SK-N-SH treated with all-trans-retinoic acid at 6 μM for 48 hours (cell line): Measurements from ENCODE around the gene XPOT.

Experiments used
- ATAC-seq: fragments of 200-7000 bp; cut with Tn5 transposase; 3 replicates; pipeline ENCODE4 v1.9.1; 2020; ENCODE audit warnings: mild to moderate bottlenecking, moderate library complexity
- ARNTL ChIP-seq: fragments of 450-650 bp; formaldehyde crosslinking; IDR thresholded peaks from 2 replicates; pipeline ENCODE4 v1.5.0; 2020; ENCODE audit warnings: low read depth, mild to moderate bottlenecking, moderate library complexity, borderline replicate concordance
- BACH2 ChIP-seq: fragments of 250-450 bp; sonication (Bioruptor Pico); IDR thresholded peaks from 2 replicates; pipeline ENCODE4 v1.9.0; 2021; ENCODE audit warnings: mild to moderate bottlenecking, borderline replicate concordance
- ESRRG ChIP-seq: fragments of 250-450 bp; sonication (Bioruptor Pico); IDR thresholded peaks from 2 replicates; pipeline ENCODE4 v1.6.1; 2021; ENCODE audit warnings: mild to moderate bottlenecking
- GLIS3 ChIP-seq: fragments of 250-450 bp; sonication (Bioruptor Pico); IDR thresholded peaks from 2 replicates; pipeline ENCODE4 v1.5.0; 2020; ENCODE audit warnings: mild to moderate bottlenecking, moderate library complexity
- ISL1 ChIP-seq: fragments of 250-450 bp; sonication (Bioruptor Pico); IDR thresholded peaks from 2 replicates; pipeline ENCODE4 v2.1.2; 2022; ENCODE audit warnings: mild to moderate bottlenecking, moderate library complexity
- OSR1 ChIP-seq: fragments of 250-450 bp; sonication (Bioruptor Pico); IDR thresholded peaks from 2 replicates; pipeline ENCODE4 v1.8.0; 2022; ENCODE audit warnings: moderate library complexity, mild to moderate bottlenecking, inconsistent platforms
- PATZ1 ChIP-seq: fragments of 250-450 bp; sonication (Bioruptor Pico); IDR thresholded peaks from 2 replicates; pipeline ENCODE4 v1.8.0; 2020; ENCODE audit warnings: mild to moderate bottlenecking, moderate library complexity, borderline replicate concordance
- POU6F1 ChIP-seq: fragments of 250-450 bp; sonication (Bioruptor Pico); IDR thresholded peaks from 2 replicates; pipeline ENCODE4 v1.8.0; 2021; ENCODE audit warnings: low read depth, mild to moderate bottlenecking, moderate library complexity, borderline replicate concordance
- PPARA ChIP-seq: fragments of 250-450 bp; sonication (Bioruptor Pico); IDR thresholded peaks from 2 replicates; pipeline ENCODE4 v1.5.0; 2020; ENCODE audit warnings: mild to moderate bottlenecking, borderline replicate concordance
- TCF4 ChIP-seq: fragments of 250-450 bp; sonication (Bioruptor Pico); IDR thresholded peaks from 2 replicates; pipeline ENCODE4 v1.8.0; 2021; ENCODE audit warnings: mild to moderate bottlenecking, moderate library complexity, borderline replicate concordance
- TOX ChIP-seq: fragments of 250-450 bp; sonication (Bioruptor Pico); IDR thresholded peaks from 2 replicates; pipeline ENCODE4 v1.8.0; 2021; ENCODE audit warnings: mild to moderate bottlenecking, moderate library complexity, borderline replicate concordance
- ZC3H10 ChIP-seq: fragments of 250-450 bp; sonication (Bioruptor Pico); IDR thresholded peaks from 2 replicates; pipeline ENCODE4 v1.5.1; 2021; ENCODE audit warnings: mild to moderate bottlenecking, moderate library complexity
- ZFP3 ChIP-seq: fragments of 250-450 bp; sonication (Bioruptor Pico); IDR thresholded peaks from 2 replicates; pipeline ENCODE4 v1.5.0; 2020; ENCODE audit warnings: mild to moderate bottlenecking, moderate library complexity
- ZNF565 ChIP-seq: fragments of 450-650 bp; formaldehyde crosslinking; conservative IDR thresholded peaks from 2 replicates; pipeline ENCODE4 v1.5.0; 2020; ENCODE audit warnings: low read depth, mild to moderate bottlenecking, moderate library complexity
- ZNF70 ChIP-seq: fragments of 450-650 bp; formaldehyde crosslinking; IDR thresholded peaks from 2 replicates; pipeline ENCODE4 v1.5.0; 2020; ENCODE audit warnings: mild to moderate bottlenecking, moderate library complexity
- ZNF8 ChIP-seq: fragments of 450-650 bp; formaldehyde crosslinking; IDR thresholded peaks from 2 replicates; pipeline ENCODE4 v1.5.0; 2020; ENCODE audit warnings: mild to moderate bottlenecking, moderate library complexity
- TF ChIP-seq, protein P1 (sequence below): fragments of 250-450 bp; sonication (Bioruptor Pico); IDR thresholded peaks from 2 replicates; pipeline ENCODE4 v1.5.0; 2020; ENCODE audit warnings: mild to moderate bottlenecking, moderate library complexity
- TF ChIP-seq, protein P2 (sequence below): fragments of 250-450 bp; sonication (Bioruptor Pico); IDR thresholded peaks from 2 replicates; pipeline ENCODE4 v1.5.1; 2020; ENCODE audit warnings: low read depth, mild to moderate bottlenecking, moderate library complexity
- TF ChIP-seq, protein P3 (sequence below): fragments of 250-450 bp; sonication (Bioruptor Pico); IDR thresholded peaks from 2 replicates; pipeline ENCODE4 v1.5.1; 2021; ENCODE audit warnings: mild to moderate bottlenecking, moderate library complexity

Gene XPOT

DNA sequence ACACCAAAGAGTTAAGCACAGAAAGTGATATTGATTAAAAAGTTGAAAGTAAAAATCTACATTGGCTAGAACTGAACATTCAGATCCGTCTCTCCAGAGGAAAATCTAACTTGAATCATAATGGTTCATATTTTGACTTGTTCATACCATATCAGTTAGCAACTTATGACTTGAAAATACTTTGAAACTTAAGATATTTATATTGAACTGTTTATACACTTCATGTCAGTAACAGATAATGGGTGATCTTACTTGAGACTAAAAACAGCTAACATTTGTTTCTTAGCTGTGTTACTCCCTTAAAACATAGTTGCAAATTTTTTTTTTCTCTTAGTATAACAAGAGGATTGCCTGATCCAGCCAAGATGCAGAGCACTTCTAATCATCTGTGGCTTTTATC, 51.3 kb downstream of the XPOT start:
- ATAC-seq = no peak
- no peak for TF ChIP-seq ESRRG (CRISPR knock-in tag)
- no peak for TF ChIP-seq ZNF70 (CRISPR knock-in tag)
- no peak for TF ChIP-seq TCF4 (CRISPR knock-in tag)
- no peak for TF ChIP-seq ZFP3 (CRISPR knock-in tag)
- no peak for TF ChIP-seq POU6F1 (CRISPR knock-in tag)
- no peak for TF ChIP-seq PATZ1 (CRISPR knock-in tag)
- TF ChIP-seq ZNF8 (CRISPR knock-in tag) = no peak
- TF ChIP-seq GLIS3 (CRISPR knock-in tag) = no peak
- no peak for TF ChIP-seq ISL1 (CRISPR knock-in tag)
- TF ChIP-seq, protein P1, sequence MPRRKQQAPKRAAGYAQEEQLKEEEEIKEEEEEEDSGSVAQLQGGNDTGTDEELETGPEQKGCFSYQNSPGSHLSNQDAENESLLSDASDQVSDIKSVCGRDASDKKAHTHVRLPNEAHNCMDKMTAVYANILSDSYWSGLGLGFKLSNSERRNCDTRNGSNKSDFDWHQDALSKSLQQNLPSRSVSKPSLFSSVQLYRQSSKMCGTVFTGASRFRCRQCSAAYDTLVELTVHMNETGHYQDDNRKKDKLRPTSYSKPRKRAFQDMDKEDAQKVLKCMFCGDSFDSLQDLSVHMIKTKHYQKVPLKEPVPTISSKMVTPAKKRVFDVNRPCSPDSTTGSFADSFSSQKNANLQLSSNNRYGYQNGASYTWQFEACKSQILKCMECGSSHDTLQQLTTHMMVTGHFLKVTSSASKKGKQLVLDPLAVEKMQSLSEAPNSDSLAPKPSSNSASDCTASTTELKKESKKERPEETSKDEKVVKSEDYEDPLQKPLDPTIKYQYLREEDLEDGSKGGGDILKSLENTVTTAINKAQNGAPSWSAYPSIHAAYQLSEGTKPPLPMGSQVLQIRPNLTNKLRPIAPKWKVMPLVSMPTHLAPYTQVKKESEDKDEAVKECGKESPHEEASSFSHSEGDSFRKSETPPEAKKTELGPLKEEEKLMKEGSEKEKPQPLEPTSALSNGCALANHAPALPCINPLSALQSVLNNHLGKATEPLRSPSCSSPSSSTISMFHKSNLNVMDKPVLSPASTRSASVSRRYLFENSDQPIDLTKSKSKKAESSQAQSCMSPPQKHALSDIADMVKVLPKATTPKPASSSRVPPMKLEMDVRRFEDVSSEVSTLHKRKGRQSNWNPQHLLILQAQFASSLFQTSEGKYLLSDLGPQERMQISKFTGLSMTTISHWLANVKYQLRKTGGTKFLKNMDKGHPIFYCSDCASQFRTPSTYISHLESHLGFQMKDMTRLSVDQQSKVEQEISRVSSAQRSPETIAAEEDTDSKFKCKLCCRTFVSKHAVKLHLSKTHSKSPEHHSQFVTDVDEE (CRISPR knock-in tag) = no peak
- TF ChIP-seq OSR1 (CRISPR knock-in tag) = no peak
- no peak for TF ChIP-seq ZNF565 (CRISPR knock-in tag)
- TF ChIP-seq TOX (CRISPR knock-in tag) = no peak
- no peak for TF ChIP-seq ZC3H10
- TF ChIP-seq, protein P2, sequence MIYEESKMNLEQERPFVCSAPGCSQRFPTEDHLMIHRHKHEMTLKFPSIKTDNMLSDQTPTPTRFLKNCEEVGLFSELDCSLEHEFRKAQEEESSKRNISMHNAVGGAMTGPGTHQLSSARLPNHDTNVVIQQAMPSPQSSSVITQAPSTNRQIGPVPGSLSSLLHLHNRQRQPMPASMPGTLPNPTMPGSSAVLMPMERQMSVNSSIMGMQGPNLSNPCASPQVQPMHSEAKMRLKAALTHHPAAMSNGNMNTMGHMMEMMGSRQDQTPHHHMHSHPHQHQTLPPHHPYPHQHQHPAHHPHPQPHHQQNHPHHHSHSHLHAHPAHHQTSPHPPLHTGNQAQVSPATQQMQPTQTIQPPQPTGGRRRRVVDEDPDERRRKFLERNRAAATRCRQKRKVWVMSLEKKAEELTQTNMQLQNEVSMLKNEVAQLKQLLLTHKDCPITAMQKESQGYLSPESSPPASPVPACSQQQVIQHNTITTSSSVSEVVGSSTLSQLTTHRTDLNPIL (CRISPR knock-in tag) = no peak
- TF ChIP-seq, all 23 proteins: peak for 0

- ATAC-seq = no peak
- TF ChIP-seq PATZ1 (CRISPR knock-in tag) (no peak), ARNTL (no peak), ZNF565 (CRISPR knock-in tag) (no peak)
These were observed 51.9 kb downstream of the XPOT start for GRCh38 chr12:64456119-64456518.

DNA sequence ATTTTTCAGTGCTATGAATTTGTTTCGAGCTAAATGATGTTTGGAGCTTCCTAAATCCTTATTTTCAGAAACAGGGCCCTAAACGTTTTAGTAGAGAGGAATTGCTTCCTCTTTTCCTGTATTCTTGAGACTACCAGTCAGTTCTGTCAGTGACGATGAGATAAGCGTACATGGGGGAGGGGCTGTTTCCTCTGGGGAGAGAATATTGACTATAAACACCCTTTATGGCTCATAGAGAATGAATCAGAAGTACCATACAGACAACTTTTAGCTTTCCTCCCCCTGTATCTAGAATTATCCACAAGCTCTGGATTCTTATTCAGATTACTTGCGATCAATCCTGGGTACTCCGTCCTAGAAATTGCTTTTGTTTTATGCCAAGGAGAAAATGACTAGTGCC, 52.8 kb downstream of the XPOT start:
- TF ChIP-seq ARNTL (no peak), ZNF70 (CRISPR knock-in tag) (no peak), TOX (CRISPR knock-in tag) (no peak), BACH2 (CRISPR knock-in tag) (no peak), ZNF8 (CRISPR knock-in tag) (no peak), PPARA (no peak), ZC3H10 (no peak), ESRRG (CRISPR knock-in tag) (no peak), ISL1 (CRISPR knock-in tag) (no peak), TCF4 (CRISPR knock-in tag) (no peak), ZNF565 (CRISPR knock-in tag) (no peak)
- TF ChIP-seq, protein P3, sequence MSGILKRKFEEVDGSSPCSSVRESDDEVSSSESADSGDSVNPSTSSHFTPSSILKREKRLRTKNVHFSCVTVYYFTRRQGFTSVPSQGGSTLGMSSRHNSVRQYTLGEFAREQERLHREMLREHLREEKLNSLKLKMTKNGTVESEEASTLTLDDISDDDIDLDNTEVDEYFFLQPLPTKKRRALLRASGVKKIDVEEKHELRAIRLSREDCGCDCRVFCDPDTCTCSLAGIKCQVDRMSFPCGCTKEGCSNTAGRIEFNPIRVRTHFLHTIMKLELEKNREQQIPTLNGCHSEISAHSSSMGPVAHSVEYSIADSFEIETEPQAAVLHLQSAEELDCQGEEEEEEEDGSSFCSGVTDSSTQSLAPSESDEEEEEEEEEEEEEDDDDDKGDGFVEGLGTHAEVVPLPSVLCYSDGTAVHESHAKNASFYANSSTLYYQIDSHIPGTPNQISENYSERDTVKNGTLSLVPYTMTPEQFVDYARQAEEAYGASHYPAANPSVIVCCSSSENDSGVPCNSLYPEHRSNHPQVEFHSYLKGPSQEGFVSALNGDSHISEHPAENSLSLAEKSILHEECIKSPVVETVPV = no peak
- no peak for ATAC-seq
